IPS-15b (cell line): Measurements from ENCODE around the gene ASMTL.
A peak's percentile ranks its signal among the peaks of the same experiment; 100 is the strongest.
"Not testable (repeated sequence)": the region's sequence is repeated elsewhere in the genome, so short reads cannot be mapped to it uniquely, and the experiment has no call there.

ENCODE experiments used
- H3K27me3 ChIP-seq: one replicate; pipeline ENCODE4 v1.6.1; 2013; ENCODE audit warnings: low read length; ENCODE audit not compliant: control insufficient read depth, insufficient read depth
- H3K36me3 ChIP-seq: one replicate; pipeline ENCODE4 v1.6.1; 2013; ENCODE audit warnings: low read length; ENCODE audit not compliant: control insufficient read depth, insufficient read depth
- H3K4me1 ChIP-seq: one replicate; pipeline ENCODE4 v1.6.1; 2013; ENCODE audit warnings: mild to moderate bottlenecking, low read length; ENCODE audit not compliant: control insufficient read depth, insufficient read depth
- H3K4me3 ChIP-seq: one replicate; pipeline ENCODE4 v1.5.1; 2013; ENCODE audit warnings: low read depth, low read length
- H3K9ac ChIP-seq: one replicate; pipeline ENCODE4 v1.6.1; 2013; ENCODE audit warnings: low read depth, mild to moderate bottlenecking, low read length
- H3K9me3 ChIP-seq: one replicate; pipeline ENCODE4 v1.6.1; 2013; ENCODE audit warnings: mild to moderate bottlenecking, low read length; ENCODE audit not compliant: control insufficient read depth, insufficient read depth

Gene ASMTL

DNA sequence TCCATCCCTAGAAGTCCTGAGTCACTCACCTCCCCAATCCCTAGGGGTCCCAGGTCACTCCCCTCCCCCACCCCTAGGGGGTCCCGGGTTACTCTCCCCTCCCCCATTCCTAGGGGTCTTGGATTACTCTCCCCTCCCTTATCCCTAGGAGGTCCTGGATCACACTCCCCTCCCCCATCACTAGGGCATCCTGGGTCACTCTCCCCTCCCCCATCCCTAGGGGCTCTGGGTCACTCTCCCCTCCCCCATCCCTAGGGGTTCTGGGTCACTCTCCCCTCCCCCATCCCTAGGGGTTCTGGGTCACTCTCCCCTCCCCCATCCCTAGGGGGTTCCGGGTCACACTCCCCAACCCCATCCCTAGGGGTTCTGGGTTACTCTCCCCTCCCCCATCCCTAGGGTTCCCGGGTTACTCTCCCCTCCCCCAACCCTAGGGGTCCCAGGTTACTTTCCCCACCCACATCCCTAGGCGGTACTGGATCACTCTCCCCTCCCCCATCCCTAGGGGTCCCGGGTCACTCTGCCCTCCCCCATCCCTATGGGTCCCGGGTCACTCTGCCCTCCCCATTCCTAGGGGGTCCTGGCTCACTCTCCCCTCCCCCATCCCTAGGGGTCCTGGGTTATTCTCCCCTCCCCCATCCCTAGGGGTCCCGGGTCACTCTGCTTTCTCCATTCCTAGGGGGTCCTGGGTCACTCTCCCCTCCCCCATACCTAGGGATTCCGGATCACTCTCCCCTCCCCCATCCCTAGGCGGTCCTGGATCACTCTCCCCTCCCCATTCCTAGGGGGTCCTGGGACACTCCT lies 2.1 kb downstream of the ASMTL start:
- Histone ChIP-seq H3K36me3 (peaks cover 12% of the 10 kb centered on the region), H3K4me1 (no peaks in the 10 kb centered on the region), H3K9ac (no peak overlapping the region), H3K9me3 (peaks cover 10% of the 10 kb centered on the region), H3K27me3 (no peaks in the 10 kb centered on the region), H3K4me3 (peak overlapping the region; percentile 87)

DNA sequence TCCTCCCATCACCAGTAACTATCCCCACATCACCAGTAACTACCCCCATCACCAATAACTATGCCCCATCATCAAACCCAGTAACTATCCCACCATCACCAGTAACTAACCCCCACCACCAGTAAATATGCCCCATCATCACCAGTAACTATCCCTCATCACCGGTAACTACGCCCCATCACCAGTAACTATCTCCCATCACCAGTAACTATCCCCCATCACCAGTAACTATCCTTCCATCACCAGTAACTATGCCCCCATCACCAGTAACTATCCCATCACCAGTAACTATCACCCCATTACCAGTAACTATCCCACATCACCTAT lies 2.9 kb downstream of the ASMTL start:
- H3K4me1 ChIP-seq = no peaks in the 10 kb centered on the region
- peaks cover 14% of the 10 kb centered on the region for H3K36me3 ChIP-seq
- peaks cover 10% of the 10 kb centered on the region for H3K9me3 ChIP-seq
- no peaks in the 10 kb centered on the region for H3K27me3 ChIP-seq
- no peak overlapping the region for H3K4me3 ChIP-seq
- no peak overlapping the region for H3K9ac ChIP-seq

DNA sequence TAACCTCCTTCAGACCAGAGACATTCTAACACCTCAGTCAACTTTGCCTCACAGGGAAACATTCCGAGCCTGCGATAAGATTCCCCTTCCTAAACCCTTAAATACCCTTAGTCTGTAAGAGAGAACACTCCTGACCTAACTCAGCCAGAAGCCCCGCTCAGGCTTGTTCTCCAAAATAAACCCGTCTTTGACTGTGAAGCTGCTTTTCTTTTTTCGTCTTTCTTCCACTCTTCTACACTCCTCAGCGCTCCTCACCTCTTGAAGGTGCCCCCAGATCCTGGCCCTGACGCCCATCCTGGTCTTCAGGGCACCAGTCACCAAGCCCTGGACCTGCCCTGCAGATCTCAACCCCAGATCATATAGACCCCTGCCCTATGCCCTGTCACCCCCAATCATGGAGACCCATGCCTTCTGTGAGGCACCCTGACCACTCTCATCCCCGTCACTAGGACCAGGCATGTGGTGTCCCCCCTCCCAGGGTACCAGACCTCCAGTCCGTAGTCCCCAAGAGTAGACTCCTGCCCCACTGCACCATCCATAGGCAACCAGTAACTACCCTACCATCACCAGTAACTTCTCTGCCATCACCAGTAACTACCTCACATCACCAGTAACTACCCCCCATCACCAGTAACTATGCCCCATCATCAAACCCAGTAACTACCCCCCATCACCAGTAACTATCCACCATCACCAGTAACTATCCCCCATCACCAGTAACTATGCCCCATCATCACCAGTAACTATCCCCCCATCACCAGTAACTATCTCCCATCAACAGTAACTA lies 3.5 kb downstream of the ASMTL start:
- Histone ChIP-seq H3K4me3 (no peak overlapping the region), H3K36me3 (peaks cover 15% of the 10 kb centered on the region), H3K9me3 (peaks cover 10% of the 10 kb centered on the region), H3K27me3 (no peaks in the 10 kb centered on the region), H3K9ac (no peak overlapping the region), H3K4me1 (no peaks in the 10 kb centered on the region)

DNA sequence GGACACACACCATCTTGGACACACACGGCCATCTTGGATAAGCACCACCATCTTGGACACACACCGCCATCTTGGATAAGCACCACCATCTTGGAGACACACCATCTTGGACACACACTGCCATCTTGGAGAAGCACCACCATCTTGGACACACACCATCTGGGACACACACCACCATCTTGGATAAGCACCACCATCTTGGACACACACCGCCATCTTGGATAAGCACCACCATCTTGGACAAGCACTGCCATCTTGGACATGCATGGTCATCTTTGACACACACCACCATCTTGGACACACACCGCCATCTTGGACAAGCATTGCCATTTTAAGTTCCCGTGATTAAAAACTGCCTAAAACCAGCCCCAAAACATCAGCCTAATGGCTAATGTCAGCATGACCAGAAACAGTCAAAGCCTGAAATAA lies 4.1 kb downstream of the ASMTL start:
- H3K9ac ChIP-seq, H3K27me3 ChIP-seq, H3K4me1 ChIP-seq, H3K4me3 ChIP-seq: not testable (repeated sequence)
- H3K36me3 ChIP-seq = peaks cover 18% of the 10 kb centered on the region
- peaks cover 13% of the 10 kb centered on the region for H3K9me3 ChIP-seq

DNA sequence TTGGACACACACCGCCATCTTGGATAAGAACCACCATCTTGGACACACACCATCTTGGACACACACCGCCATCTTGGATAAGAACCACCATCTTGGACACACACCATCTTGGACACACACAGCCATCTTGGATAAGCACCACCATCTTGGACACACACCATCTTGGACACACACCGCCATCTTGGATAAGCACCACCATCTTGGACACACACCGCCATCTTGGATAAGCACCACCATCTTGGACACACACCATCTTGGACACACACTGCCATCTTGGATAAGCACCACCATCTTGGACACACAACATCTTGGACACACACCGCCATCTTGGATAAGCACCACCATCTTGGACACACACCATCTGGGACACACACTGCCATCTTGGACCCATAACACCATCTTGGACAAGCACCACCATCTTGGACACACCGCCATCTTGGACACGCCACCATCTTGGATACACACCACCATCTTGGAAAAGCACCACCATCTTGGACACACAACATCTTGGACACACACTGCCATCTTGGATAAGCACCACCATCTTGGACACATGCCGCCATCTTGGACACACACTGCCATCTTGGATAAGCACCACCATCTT lies 4.6 kb downstream of the ASMTL start:
- not testable (repeated sequence) for H3K4me1 ChIP-seq, H3K27me3 ChIP-seq, H3K4me3 ChIP-seq, H3K9ac ChIP-seq
- Histone ChIP-seq H3K9me3 (peaks cover 13% of the 10 kb centered on the region), H3K36me3 (peaks cover 23% of the 10 kb centered on the region)

DNA sequence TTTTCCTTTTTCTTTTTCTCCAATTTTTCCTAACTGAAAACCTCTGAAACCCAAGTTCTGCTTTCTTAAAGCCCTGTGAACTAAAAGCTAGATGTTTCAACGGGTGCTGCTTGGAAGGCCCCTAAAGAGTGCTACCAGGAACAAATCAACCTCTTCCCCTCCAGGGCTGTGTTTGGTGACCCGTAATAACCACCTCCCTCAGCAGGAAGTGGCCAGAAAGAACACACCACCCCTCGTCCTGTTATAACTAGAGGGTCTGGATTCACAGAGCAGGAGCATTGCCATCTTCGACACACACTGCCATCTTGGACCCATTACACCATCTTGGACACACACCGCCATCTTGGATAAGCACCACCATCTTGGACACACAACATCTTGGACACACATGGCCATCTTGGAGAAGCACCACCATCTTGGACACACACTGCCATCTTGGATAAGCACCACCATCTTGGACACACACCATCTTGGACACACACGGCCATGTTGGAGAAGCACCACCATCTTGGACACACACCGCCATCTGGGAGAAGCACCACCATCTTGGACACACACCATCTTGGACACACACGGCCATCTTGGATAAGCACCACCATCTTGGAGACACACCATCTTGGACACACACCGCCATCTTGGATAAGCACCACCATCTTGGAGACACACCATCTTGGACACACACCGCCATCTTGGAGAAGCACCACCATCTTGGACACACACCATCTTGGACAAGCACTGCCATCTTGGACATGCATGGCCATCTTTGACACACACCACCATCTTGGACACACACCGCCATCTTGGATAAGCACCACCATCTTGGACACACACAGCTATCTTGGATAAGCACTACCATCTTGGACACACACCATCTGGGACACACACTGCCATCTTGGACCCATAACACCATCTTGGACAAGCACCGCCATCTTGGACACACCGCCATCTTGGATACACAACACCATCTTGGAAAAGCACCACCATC lies 5.4 kb downstream of the ASMTL start:
- not testable (repeated sequence) for H3K4me1 ChIP-seq, H3K4me3 ChIP-seq, H3K9ac ChIP-seq, H3K27me3 ChIP-seq
- Histone ChIP-seq H3K36me3 (peaks cover 31% of the 10 kb centered on the region), H3K9me3 (peaks cover 13% of the 10 kb centered on the region)

DNA sequence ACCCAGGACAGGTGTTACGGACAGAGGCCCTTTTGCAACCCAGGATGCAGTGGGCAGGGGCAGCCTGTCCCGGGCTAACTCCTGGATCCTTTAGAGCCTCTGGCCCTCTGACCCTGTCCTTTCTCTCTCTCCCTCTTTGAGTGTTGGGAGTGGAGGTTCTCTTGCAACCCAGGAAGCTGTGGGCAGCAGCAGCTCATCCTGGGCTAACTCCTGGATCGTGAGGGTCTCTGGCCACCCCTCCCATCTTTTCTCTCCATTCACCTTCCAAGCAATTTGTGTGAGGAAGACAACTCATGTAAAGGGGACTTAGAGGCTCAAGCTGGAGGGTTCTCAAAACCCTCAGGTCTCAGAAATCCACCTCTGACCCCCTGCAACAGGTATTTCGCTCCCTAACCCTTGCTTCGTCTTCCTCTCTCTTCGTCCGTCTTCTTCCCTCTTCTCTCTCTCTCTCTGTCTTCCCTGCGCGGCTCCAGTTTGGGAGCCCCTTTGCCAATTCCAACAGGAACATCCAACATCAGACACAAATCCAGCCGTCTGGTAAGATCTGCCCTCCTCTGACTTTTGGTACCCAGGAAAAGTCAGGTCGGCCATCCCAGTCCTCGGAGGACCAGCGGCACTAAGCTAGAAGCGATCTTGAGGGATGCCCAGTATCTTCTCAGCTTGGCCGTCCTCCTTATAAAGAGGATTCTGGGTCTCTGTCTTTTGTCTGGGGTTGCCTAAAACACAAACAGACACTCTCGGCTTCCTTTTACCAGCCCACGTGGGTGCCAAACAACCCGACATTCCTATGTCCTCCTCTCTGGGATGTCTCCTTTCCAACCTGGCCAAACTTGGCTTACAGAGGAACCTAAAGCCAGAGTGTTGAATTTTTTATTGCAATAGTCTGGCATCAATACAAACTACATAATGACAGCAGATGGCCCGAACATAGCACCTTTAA lies 7.9 kb downstream of the ASMTL start:
- peaks cover 13% of the 10 kb centered on the region for H3K9me3 ChIP-seq

DNA sequence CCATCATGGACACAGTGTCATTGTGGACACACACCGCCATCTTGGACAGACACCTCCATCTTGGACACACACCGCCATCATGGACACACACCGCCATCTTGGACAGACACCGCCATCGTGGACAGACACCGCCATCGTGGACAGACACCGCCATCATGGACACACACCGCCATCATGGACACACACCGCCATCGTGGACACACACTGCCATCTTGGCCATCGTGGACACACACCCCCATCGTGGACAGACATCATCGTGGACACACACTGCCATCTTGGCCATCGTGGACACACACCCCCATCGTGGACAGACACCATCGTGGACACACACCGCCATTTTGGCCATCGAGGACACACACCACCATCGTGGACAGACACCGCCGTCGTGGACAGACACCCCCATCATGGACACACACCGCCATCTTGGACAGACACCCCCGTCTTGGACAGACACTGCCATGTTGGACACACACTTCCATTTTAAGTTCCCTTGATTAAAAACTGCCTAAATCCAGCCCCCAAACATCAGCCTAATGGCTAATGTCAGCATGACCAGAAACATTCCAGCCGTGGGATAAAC lies 9.1 kb downstream of the ASMTL start:
- Histone ChIP-seq H3K4me1 (no peaks in the 10 kb centered on the region), H3K27me3 (no peaks in the 10 kb centered on the region), H3K36me3 (peaks cover 38% of the 10 kb centered on the region), H3K9ac (no peak overlapping the region), H3K4me3 (no peak overlapping the region), H3K9me3 (peaks cover 9% of the 10 kb centered on the region)

More for the DNA sequence above, 7.9 kb downstream of the ASMTL start:
- H3K4me3 ChIP-seq = no peak overlapping the region
- H3K27me3 ChIP-seq = no peaks in the 10 kb centered on the region
- H3K4me1 ChIP-seq = no peaks in the 10 kb centered on the region
- H3K9ac ChIP-seq = no peak overlapping the region
- peaks cover 34% of the 10 kb centered on the region for H3K36me3 ChIP-seq

DNA sequence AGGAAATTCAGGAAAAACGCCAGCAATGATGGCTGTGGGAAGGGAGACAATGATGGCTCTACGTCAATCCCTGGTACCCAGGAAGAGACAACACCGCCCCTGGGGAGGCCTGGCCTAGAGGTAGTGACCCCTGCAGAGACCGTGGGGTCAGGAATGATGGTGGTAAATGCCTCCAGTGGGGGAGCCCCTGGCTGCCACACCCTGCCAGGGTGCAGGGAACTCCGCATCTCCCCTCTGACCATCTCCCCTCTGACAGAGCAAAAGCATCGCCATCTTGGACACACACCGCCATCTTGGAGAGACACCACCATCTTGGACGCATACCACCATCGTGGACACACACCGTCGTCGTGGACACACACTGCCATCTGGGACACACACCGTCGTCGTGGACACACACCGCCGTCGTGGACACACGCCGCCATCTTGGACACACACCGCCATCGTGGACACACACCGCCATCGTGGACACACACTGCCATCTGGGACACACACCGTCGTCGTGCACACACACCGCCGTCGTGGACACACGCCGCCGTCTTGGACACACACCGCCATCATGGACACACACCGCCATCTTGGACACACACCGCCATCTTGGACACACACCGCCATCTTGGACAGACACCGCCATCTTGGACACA lies 9.9 kb downstream of the ASMTL start:
- Histone ChIP-seq H3K4me1 (no peaks in the 10 kb centered on the region), H3K4me3 (no peak overlapping the region), H3K36me3 (peaks cover 43% of the 10 kb centered on the region), H3K9ac (no peak overlapping the region), H3K27me3 (no peaks in the 10 kb centered on the region), H3K9me3 (peaks cover 2% of the 10 kb centered on the region)
